Cerebellar nuclear complex (tissue), 1 donor: ENCODE measurements around the gene AGAP3.
A peak's percentile ranks its signal among the peaks of the same experiment; 100 is the strongest.

ENCODE experiments used
- DNase-seq, 2 experiments: peaks; one replicate each; lab custom pipeline; 2025; lab: John Stamatoyannopoulos, UW

Gene AGAP3

GRCh38 chr7:151088019-151088855 lies 2.0 kb downstream of the AGAP3 start:
- DNase-seq: no peak

- no peak for DNase-seq
These were observed 2.8 kb downstream of the AGAP3 start for GRCh38 chr7:151088856-151089699.

- DNase-seq: peak; percentile 40 to 68
These were observed 3.8 kb downstream of the AGAP3 start for GRCh38 chr7:151089893-151090730.

GRCh38 chr7:151091003-151091402 lies 4.7 kb downstream of the AGAP3 start:
- DNase-seq: no peak

GRCh38 chr7:151091431-151091830 lies 5.2 kb downstream of the AGAP3 start:
- no peak for DNase-seq

GRCh38 chr7:151091988-151092387 lies 5.7 kb downstream of the AGAP3 start:
- no peak for DNase-seq

- DNase-seq: no peak
These were observed 7.5 kb downstream of the AGAP3 start for GRCh38 chr7:151093748-151094147.

- no peak for DNase-seq
These were observed 8.4 kb downstream of the AGAP3 start for GRCh38 chr7:151094675-151095074.

- no peak for DNase-seq
These were observed 9.0 kb downstream of the AGAP3 start for GRCh38 chr7:151095123-151095797.

GRCh38 chr7:151095828-151096475 lies 9.7 kb downstream of the AGAP3 start:
- DNase-seq: no peak

GRCh38 chr7:151099486-151100211 lies 13.4 kb downstream of the AGAP3 start:
- DNase-seq: no peak

- DNase-seq: no peak
These were observed 14.6 kb downstream of the AGAP3 start for GRCh38 chr7:151100921-151101320.

- DNase-seq: no peak
These were observed 15.5 kb downstream of the AGAP3 start for GRCh38 chr7:151101621-151102396.

- no peak for DNase-seq
These were observed 16.7 kb downstream of the AGAP3 start for GRCh38 chr7:151102991-151103390.

- DNase-seq: no peak
These were observed 17.7 kb downstream of the AGAP3 start for GRCh38 chr7:151103973-151104372.

GRCh38 chr7:151104411-151105235 lies 18.3 kb downstream of the AGAP3 start:
- no peak for DNase-seq

GRCh38 chr7:151107882-151108281 lies 21.6 kb downstream of the AGAP3 start:
- DNase-seq: no peak
